Measurements from ENCODE around the gene PKHD1. TPM values are rescaled to one million over a fixed set of nuclear protein-coding genes. Genes with fewer than 3 reads are reported as not detected.
A peak's percentile ranks its signal among the peaks of the same experiment; 100 is the strongest.

Gene PKHD1
- total RNA-seq, 1 donor from 2014 or later: 0.02 TPM

DNA sequence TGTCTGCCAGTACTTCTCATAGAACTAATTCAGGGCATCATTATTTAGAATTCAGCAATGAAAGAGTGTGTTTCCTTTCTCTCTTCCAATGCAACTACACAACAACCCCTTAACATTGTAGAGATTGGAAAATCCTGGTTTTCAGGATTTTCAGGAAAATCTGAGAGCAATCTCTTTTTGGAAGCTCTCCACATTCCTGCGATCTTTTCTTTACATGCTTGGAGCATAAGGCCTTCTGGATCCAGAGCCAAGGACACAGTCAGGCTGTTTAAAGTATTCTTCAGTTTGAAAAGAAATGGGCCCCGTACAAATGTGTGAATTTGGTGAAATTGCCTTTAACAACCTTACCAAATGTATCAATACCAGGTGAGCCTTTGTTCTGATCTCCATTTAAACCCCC lies 469.7 kb downstream of the PKHD1 start:
- DNase-seq (ENCODE audit: low spot score in 2 of 2, unreplicated experiment in 2 of 2): no peak
- H3K4me1 Mint-ChIP-seq: peaks cover 3% of the 10 kb centered on the region
- no peak for TF ChIP-seq CTCF (IDR thresholded peaks at IDR 0.05; ENCODE audit: unreplicated experiment)
- no peak overlapping the region for H3K4me3 Mint-ChIP-seq
- no peaks in the 10 kb centered on the region for H3K27me3 Mint-ChIP-seq (ENCODE audit: low read depth)
- H3K9me3 Mint-ChIP-seq: no peaks in the 10 kb centered on the region
- no peaks in the 10 kb centered on the region for H3K36me3 Mint-ChIP-seq
- no peak overlapping the region for H3K27ac Mint-ChIP-seq

- Mint-ChIP-seq H3K27me3 (ENCODE audit: low read depth) (no peaks in the 10 kb centered on the region), H3K4me1 (peaks cover 3% of the 10 kb centered on the region), H3K27ac (no peak overlapping the region), H3K4me3 (no peak overlapping the region), H3K9me3 (no peaks in the 10 kb centered on the region), H3K36me3 (no peaks in the 10 kb centered on the region)
- no peak for DNase-seq (ENCODE audit: low spot score in 2 of 2, unreplicated experiment in 2 of 2)
- no peak for TF ChIP-seq CTCF (IDR thresholded peaks at IDR 0.05; ENCODE audit: unreplicated experiment)
Measured at GRCh38 chr6:51616243-51616642, 471.2 kb downstream of the PKHD1 start.

DNA sequence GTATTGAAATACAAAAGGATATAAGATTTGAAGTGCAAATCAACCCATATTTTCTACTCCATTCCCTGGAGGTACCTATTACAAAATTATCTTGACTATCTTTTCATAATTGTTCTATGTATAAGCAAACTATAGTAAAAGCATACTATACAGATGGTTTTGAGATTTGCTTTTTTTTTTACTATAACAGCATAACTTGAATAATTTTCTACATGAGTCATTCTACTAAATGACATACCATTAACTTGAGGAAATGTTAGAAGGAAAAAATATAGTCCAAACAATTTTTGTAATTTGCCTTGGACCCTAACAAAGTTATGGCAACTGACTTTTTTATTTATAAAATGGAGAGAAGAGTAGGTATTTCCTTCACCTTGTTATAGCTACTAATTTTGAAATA lies 472.7 kb downstream of the PKHD1 start:
- TF ChIP-seq CTCF (IDR thresholded peaks at IDR 0.05; ENCODE audit: unreplicated experiment): no peak
- DNase-seq (ENCODE audit: low spot score in 2 of 2, unreplicated experiment in 2 of 2): no peak
- no peaks in the 10 kb centered on the region for H3K27me3 Mint-ChIP-seq (ENCODE audit: low read depth)
- H3K4me3 Mint-ChIP-seq: no peak overlapping the region
- H3K36me3 Mint-ChIP-seq: no peaks in the 10 kb centered on the region
- H3K27ac Mint-ChIP-seq: no peak overlapping the region
- no peaks in the 10 kb centered on the region for H3K9me3 Mint-ChIP-seq
- H3K4me1 Mint-ChIP-seq: peaks cover 3% of the 10 kb centered on the region

GRCh38 chr6:51613558-51613957 lies 473.9 kb downstream of the PKHD1 start:
- no peaks in the 10 kb centered on the region for H3K27me3 Mint-ChIP-seq (ENCODE audit: low read depth)
- no peaks in the 10 kb centered on the region for H3K9me3 Mint-ChIP-seq

GRCh38 chr6:51608932-51609331 lies 478.5 kb downstream of the PKHD1 start:
- H3K27me3 Mint-ChIP-seq (ENCODE audit: low read depth): no peaks in the 10 kb centered on the region
- TF ChIP-seq CTCF (IDR thresholded peaks at IDR 0.05; ENCODE audit: unreplicated experiment): no peak
- no peak for DNase-seq (ENCODE audit: low spot score in 2 of 2, unreplicated experiment in 2 of 2)
- H3K9me3 Mint-ChIP-seq: no peaks in the 10 kb centered on the region
- peak overlapping the region; percentile 35 for H3K27ac Mint-ChIP-seq
- no peak overlapping the region for H3K4me3 Mint-ChIP-seq
- no peaks in the 10 kb centered on the region for H3K36me3 Mint-ChIP-seq
- peaks cover 9% of the 10 kb centered on the region for H3K4me1 Mint-ChIP-seq

More at GRCh38 chr6:51613558-51613957, 473.9 kb downstream of the PKHD1 start:
- Mint-ChIP-seq H3K4me3 (no peak overlapping the region), H3K27ac (no peak overlapping the region), H3K4me1 (peaks cover 11% of the 10 kb centered on the region), H3K36me3 (no peaks in the 10 kb centered on the region)
- no peak for TF ChIP-seq CTCF (IDR thresholded peaks at IDR 0.05; ENCODE audit: unreplicated experiment)
- DNase-seq (ENCODE audit: low spot score in 2 of 2, unreplicated experiment in 2 of 2): no peak

GRCh38 chr6:51608383-51608782 lies 479.0 kb downstream of the PKHD1 start:
- no peaks in the 10 kb centered on the region for H3K36me3 Mint-ChIP-seq
- H3K9me3 Mint-ChIP-seq: no peaks in the 10 kb centered on the region
- no peaks in the 10 kb centered on the region for H3K27me3 Mint-ChIP-seq (ENCODE audit: low read depth)
- DNase-seq (ENCODE audit: low spot score in 2 of 2, unreplicated experiment in 2 of 2): no peak
- H3K27ac Mint-ChIP-seq: no peak overlapping the region
- no peak for TF ChIP-seq CTCF (IDR thresholded peaks at IDR 0.05; ENCODE audit: unreplicated experiment)
- H3K4me3 Mint-ChIP-seq: no peak overlapping the region
- peaks cover 12% of the 10 kb centered on the region for H3K4me1 Mint-ChIP-seq
